Activated CD8-positive, alpha-beta memory T cell treated with anti-CD3 and anti-CD28 coated beads, Interleukin-2, amount 10 ng/mL, durations not matched to agents 7 days and 5 days (primary cell): ENCODE measurements around the gene WTIP. TPM values are rescaled to one million over a fixed set of nuclear protein-coding genes. Genes with fewer than 3 reads are reported as not detected.

Source experiments
- ATAC-seq: fragments of 150-1000 bp; cut with Tn5 transposase; one replicate; pipeline ENCODE4 v1.10.0; 2021; ENCODE audit warnings: moderate library complexity
- CTCF ChIA-PET: fragments of 350-600 bp; sonication (Branson Sonifier 250); formaldehyde crosslinking; loops from one replicate; lab custom pipeline; 2021; ENCODE audit warnings: antibody characterized with exemption; lab: Charles Lee
- DNase-seq: peaks from one replicate; pipeline ENCODE4 v3.0.0-alpha.2; 2020
- H3K27ac Mint-ChIP-seq: one replicate; pipeline ENCODE4 v1.8.0; 2021; ENCODE audit warnings: mild to moderate bottlenecking, mixed read lengths
- H3K27me3 Mint-ChIP-seq: one replicate; pipeline ENCODE4 v1.8.0; 2021; ENCODE audit warnings: mixed read lengths
- H3K36me3 Mint-ChIP-seq: one replicate; pipeline ENCODE4 v1.8.0; 2021; ENCODE audit warnings: mild to moderate bottlenecking, mixed read lengths
- H3K4me1 Mint-ChIP-seq: one replicate; pipeline ENCODE4 v1.8.0; 2021; ENCODE audit warnings: mixed read lengths
- H3K4me3 Mint-ChIP-seq: one replicate; pipeline ENCODE4 v1.8.0; 2021; ENCODE audit warnings: mild to moderate bottlenecking, moderate library complexity, mixed read lengths
- H3K9me3 Mint-ChIP-seq: one replicate; pipeline ENCODE4 v1.8.0; 2022; ENCODE audit warnings: low read depth, mixed read lengths
- total RNA-seq, 2 experiments: library from RNA; stranded (reverse); gene quantifications; one replicate each; pipeline ENCODE4 v1.2.3, GENCODE V29; 2021

WTIP gene
- total RNA-seq, 2 experiments from 2014 or later: 0.33 to 0.99 TPM

- DNase-seq: no peak
- H3K4me3 Mint-ChIP-seq: no peak overlapping the region
- peaks cover 30% of the 10 kb centered on the region for H3K27me3 Mint-ChIP-seq
- peaks cover 3% of the 10 kb centered on the region for H3K4me1 Mint-ChIP-seq
- H3K36me3 Mint-ChIP-seq: no peaks in the 10 kb centered on the region
- CTCF ChIA-PET: no interaction called here
- no peak overlapping the region for H3K27ac Mint-ChIP-seq
- no peak for ATAC-seq
- no peaks in the 10 kb centered on the region for H3K9me3 Mint-ChIP-seq
Measured at GRCh38 chr19:34485831-34486230, 4.3 kb downstream of the WTIP start.

- ATAC-seq (no peak), DNase-seq (no peak)
- H3K4me1 Mint-ChIP-seq: peaks cover 3% of the 10 kb centered on the region
- CTCF ChIA-PET: no interaction called here
- no peaks in the 10 kb centered on the region for H3K36me3 Mint-ChIP-seq
- no peaks in the 10 kb centered on the region for H3K9me3 Mint-ChIP-seq
- no peak overlapping the region for H3K4me3 Mint-ChIP-seq
- peaks cover 25% of the 10 kb centered on the region for H3K27me3 Mint-ChIP-seq
- no peak overlapping the region for H3K27ac Mint-ChIP-seq
Measured at GRCh38 chr19:34487651-34488051, 6.1 kb downstream of the WTIP start.

- H3K36me3 Mint-ChIP-seq: no peaks in the 10 kb centered on the region
- peaks cover 12% of the 10 kb centered on the region for H3K27me3 Mint-ChIP-seq
- CTCF ChIA-PET: no interaction called here
- H3K4me1 Mint-ChIP-seq: no peaks in the 10 kb centered on the region
- no peak for ATAC-seq
- no peak overlapping the region for H3K4me3 Mint-ChIP-seq
- DNase-seq: no peak
- H3K9me3 Mint-ChIP-seq: no peaks in the 10 kb centered on the region
- no peak overlapping the region for H3K27ac Mint-ChIP-seq
Measured at GRCh38 chr19:34489175-34489574, 7.6 kb downstream of the WTIP start.

GRCh38 chr19:34490141-34490766, 8.7 kb downstream of the WTIP start:
- no peak for ATAC-seq
- no peaks in the 10 kb centered on the region for H3K9me3 Mint-ChIP-seq
- H3K4me1 Mint-ChIP-seq: no peaks in the 10 kb centered on the region
- H3K36me3 Mint-ChIP-seq: no peaks in the 10 kb centered on the region
- DNase-seq: no peak
- H3K27ac Mint-ChIP-seq: no peak overlapping the region
- H3K27me3 Mint-ChIP-seq: peaks cover 6% of the 10 kb centered on the region
- H3K4me3 Mint-ChIP-seq: no peak overlapping the region
- CTCF ChIA-PET: no interaction called here

GRCh38 chr19:34493038-34493648, 11.6 kb downstream of the WTIP start:
- peaks cover under 1% of the 10 kb centered on the region for H3K4me1 Mint-ChIP-seq
- DNase-seq: no peak
- H3K27ac Mint-ChIP-seq: no peak overlapping the region
- no peak for ATAC-seq
- no peaks in the 10 kb centered on the region for H3K27me3 Mint-ChIP-seq
- CTCF ChIA-PET: no interaction called here
- no peaks in the 10 kb centered on the region for H3K9me3 Mint-ChIP-seq
- H3K4me3 Mint-ChIP-seq: no peak overlapping the region
- H3K36me3 Mint-ChIP-seq: no peaks in the 10 kb centered on the region

GRCh38 chr19:34493649-34494044, 12.1 kb downstream of the WTIP start:
- H3K27me3 Mint-ChIP-seq: no peaks in the 10 kb centered on the region
- H3K4me1 Mint-ChIP-seq: peaks cover 4% of the 10 kb centered on the region
- no peaks in the 10 kb centered on the region for H3K36me3 Mint-ChIP-seq
- CTCF ChIA-PET: no interaction called here
- DNase-seq (no peak), ATAC-seq (no peak)
- H3K4me3 Mint-ChIP-seq: no peak overlapping the region
- H3K9me3 Mint-ChIP-seq: no peaks in the 10 kb centered on the region
- no peak overlapping the region for H3K27ac Mint-ChIP-seq

- no peaks in the 10 kb centered on the region for H3K36me3 Mint-ChIP-seq
- H3K27ac Mint-ChIP-seq: no peak overlapping the region
- DNase-seq (no peak), ATAC-seq (no peak)
- H3K4me3 Mint-ChIP-seq: no peak overlapping the region
- CTCF ChIA-PET: no interaction called here
- H3K9me3 Mint-ChIP-seq: no peaks in the 10 kb centered on the region
- H3K4me1 Mint-ChIP-seq: peaks cover 4% of the 10 kb centered on the region
- no peaks in the 10 kb centered on the region for H3K27me3 Mint-ChIP-seq
Measured at GRCh38 chr19:34494601-34495000, 13.0 kb downstream of the WTIP start.

- H3K27me3 Mint-ChIP-seq: peaks cover 4% of the 10 kb centered on the region
- ATAC-seq (no peak), DNase-seq (no peak)
- no peak overlapping the region for H3K27ac Mint-ChIP-seq
- H3K36me3 Mint-ChIP-seq: no peaks in the 10 kb centered on the region
- H3K4me1 Mint-ChIP-seq: peaks cover 4% of the 10 kb centered on the region
- H3K4me3 Mint-ChIP-seq: no peak overlapping the region
- CTCF ChIA-PET: no interaction called here
- H3K9me3 Mint-ChIP-seq: no peaks in the 10 kb centered on the region
Measured at GRCh38 chr19:34495416-34495815, 13.9 kb downstream of the WTIP start.

GRCh38 chr19:34497112-34497805, 15.7 kb downstream of the WTIP start:
- no peak overlapping the region for H3K27ac Mint-ChIP-seq
- DNase-seq (no peak), ATAC-seq (no peak)
- no peaks in the 10 kb centered on the region for H3K9me3 Mint-ChIP-seq
- CTCF ChIA-PET: no interaction called here
- no peaks in the 10 kb centered on the region for H3K36me3 Mint-ChIP-seq
- H3K4me3 Mint-ChIP-seq: no peak overlapping the region
- H3K27me3 Mint-ChIP-seq: peaks cover 13% of the 10 kb centered on the region
- peaks cover 11% of the 10 kb centered on the region for H3K4me1 Mint-ChIP-seq

- ATAC-seq: no peak
- no peaks in the 10 kb centered on the region for H3K36me3 Mint-ChIP-seq
Measured at GRCh38 chr19:34499155-34499834, 17.7 kb downstream of the WTIP start.

GRCh38 chr19:34500656-34501120, 19.1 kb downstream of the WTIP start:
- H3K27me3 Mint-ChIP-seq: peaks cover 13% of the 10 kb centered on the region
- no peak overlapping the region for H3K4me3 Mint-ChIP-seq
- CTCF ChIA-PET: interaction anchor here (1.0 to 1.2 kb wide), 3 partner anchors 67 to 488 kb away, joined by 3 read pairs; no protein-coding TSS in a partner anchor
- H3K36me3 Mint-ChIP-seq: no peaks in the 10 kb centered on the region
- no peak overlapping the region for H3K27ac Mint-ChIP-seq
- no peak for ATAC-seq
- no peak for DNase-seq
- no peaks in the 10 kb centered on the region for H3K9me3 Mint-ChIP-seq
- peaks cover 11% of the 10 kb centered on the region for H3K4me1 Mint-ChIP-seq

More at GRCh38 chr19:34499155-34499834, 17.7 kb downstream of the WTIP start:
- peaks cover 13% of the 10 kb centered on the region for H3K27me3 Mint-ChIP-seq
- no peaks in the 10 kb centered on the region for H3K9me3 Mint-ChIP-seq
- peaks cover 11% of the 10 kb centered on the region for H3K4me1 Mint-ChIP-seq
- CTCF ChIA-PET: interaction anchor here (1.2 kb wide), 1 partner anchor 22 kb away, joined by 3 read pairs; no protein-coding TSS in a partner anchor
- no peak for DNase-seq
- no peak overlapping the region for H3K4me3 Mint-ChIP-seq
- no peak overlapping the region for H3K27ac Mint-ChIP-seq

GRCh38 chr19:34501339-34502320, 20.1 kb downstream of the WTIP start:
- peak; percentile 91 for ATAC-seq
- Mint-ChIP-seq H3K9me3 (no peaks in the 10 kb centered on the region), H3K27me3 (peaks cover 13% of the 10 kb centered on the region), H3K4me3 (no peak overlapping the region), H3K27ac (no peak overlapping the region), H3K36me3 (no peaks in the 10 kb centered on the region), H3K4me1 (peaks cover 11% of the 10 kb centered on the region)
- CTCF ChIA-PET: interaction anchor here (0.7 to 1.2 kb wide), 5 partner anchors 67 to 1824 kb away, joined by 3 to 5 read pairs (median 3); no protein-coding TSS in a partner anchor
- DNase-seq: peak; percentile 89
